Prostate gland (tissue), 2 donors: ENCODE data around the gene MSX1.

Source experiments
- POLR2A ChIP-seq: fragments of 450-650 bp; IDR thresholded peaks from one replicate; pipeline ENCODE4 v1.6.1; 2016; ENCODE audit warnings: antibody characterized with exemption, mild to moderate bottlenecking
- POLR2AphosphoS5 ChIP-seq: sonication (generic); formaldehyde crosslinking; IDR thresholded peaks from one replicate; pipeline ENCODE4 v1.6.1; 2017; ENCODE audit warnings: antibody characterized with exemption
- TF ChIP-seq, protein P1 (sequence below), 4 experiments: fragments of 200-600 bp in 2 of 4; fragments of 450-650 bp in 2 of 4; sonication (generic) in 2 of 4; IDR thresholded peaks; 1 replicate in 3 of 4; 2 replicates in 1 of 4; pipeline ENCODE4 v1.5.1; 2016 to 2019; ENCODE audit warnings: antibody characterized with exemption in 4 of 4, mild to moderate bottlenecking in 2 of 4, moderate library complexity in 2 of 4

DNA sequence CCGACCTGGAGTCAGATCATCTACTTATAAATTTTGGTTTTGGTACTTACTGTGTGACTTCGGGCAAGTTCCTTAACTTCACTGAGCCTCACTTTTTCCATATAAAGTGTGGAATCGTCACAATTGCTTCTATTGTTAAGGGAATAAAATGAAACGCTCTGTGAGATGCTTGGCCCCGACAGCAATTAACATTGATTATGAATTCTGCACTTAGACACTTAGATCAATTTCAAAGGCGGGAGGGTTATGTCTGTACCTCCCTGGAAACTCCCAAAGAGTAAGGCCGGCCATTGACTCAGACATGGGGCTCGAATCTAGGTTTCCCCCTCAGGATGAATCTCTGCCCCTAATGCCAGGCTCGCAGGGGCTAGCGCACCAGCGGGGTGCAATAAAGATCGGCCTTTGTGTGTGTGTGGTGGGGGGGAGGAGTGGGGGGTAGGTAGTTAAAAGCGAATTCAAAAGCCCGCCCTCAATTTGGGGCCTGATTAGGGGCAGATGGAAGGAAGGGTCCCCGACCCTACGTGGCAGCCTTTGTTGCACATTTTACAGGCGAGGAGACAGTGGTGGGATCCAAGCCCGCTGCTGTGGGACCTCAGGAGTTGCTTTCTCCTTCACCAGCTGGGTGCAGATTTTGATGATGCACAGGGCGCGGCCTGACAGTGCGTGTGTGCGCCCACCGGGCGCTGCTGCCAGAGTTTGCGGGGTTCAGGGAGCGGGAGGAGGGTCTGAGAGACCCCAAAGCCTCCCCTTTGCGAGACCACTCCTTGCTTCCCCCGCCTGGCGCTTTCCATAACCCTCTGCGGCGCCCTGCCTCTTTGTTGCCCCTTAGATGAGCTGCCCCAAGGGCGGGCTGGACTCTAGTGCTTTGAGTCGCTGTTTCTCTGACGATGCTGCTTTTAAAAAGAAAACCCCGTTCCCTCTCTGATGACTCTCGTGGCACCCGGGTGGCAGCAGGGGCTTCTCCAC is 9.6 kb downstream of the MSX1 start:
- TF ChIP-seq, protein P1, sequence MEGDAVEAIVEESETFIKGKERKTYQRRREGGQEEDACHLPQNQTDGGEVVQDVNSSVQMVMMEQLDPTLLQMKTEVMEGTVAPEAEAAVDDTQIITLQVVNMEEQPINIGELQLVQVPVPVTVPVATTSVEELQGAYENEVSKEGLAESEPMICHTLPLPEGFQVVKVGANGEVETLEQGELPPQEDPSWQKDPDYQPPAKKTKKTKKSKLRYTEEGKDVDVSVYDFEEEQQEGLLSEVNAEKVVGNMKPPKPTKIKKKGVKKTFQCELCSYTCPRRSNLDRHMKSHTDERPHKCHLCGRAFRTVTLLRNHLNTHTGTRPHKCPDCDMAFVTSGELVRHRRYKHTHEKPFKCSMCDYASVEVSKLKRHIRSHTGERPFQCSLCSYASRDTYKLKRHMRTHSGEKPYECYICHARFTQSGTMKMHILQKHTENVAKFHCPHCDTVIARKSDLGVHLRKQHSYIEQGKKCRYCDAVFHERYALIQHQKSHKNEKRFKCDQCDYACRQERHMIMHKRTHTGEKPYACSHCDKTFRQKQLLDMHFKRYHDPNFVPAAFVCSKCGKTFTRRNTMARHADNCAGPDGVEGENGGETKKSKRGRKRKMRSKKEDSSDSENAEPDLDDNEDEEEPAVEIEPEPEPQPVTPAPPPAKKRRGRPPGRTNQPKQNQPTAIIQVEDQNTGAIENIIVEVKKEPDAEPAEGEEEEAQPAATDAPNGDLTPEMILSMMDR (IDR thresholded peaks at IDR 0.05): no peak
- TF ChIP-seq POLR2A: no peak
- TF ChIP-seq POLR2AphosphoS5: no peak
